Anterior cingulate cortex (tissue), 58 donors: Measurements from ENCODE around the gene CWF19L1.

Experiments
- DNase-seq, 58 donors: peaks; one replicate each; lab custom pipeline; 2025; lab: John Stamatoyannopoulos, UW

CWF19L1 gene

GRCh38 chr10:100184426-100184825, 83.0 kb downstream of the CWF19L1 start:
- no peak for DNase-seq

GRCh38 chr10:100183481-100183880, 84.0 kb downstream of the CWF19L1 start:
- no peak for DNase-seq

- DNase-seq = no peak
These were observed 84.5 kb downstream of the CWF19L1 start for GRCh38 chr10:100182908-100183307.
